Kidney (tissue), 14 donors: Measurements from ENCODE around the gene KRT73. TPM values are rescaled to one million over a fixed set of nuclear protein-coding genes. Genes with fewer than 3 reads are reported as not detected.

ENCODE experiments used
- DNase-seq, 5 donors: peaks; one replicate each; pipeline ENCODE4 v3.0.0-alpha.2; 2013 to 2020
- FAIRE-seq: peaks from 2 replicates; lab custom pipeline; 2012; peaks lifted over from hg19 to GRCh38; lab: Jason Lieb, UNC
- H3K27ac ChIP-seq, 2 donors: one replicate each; pipeline ENCODE4 v1.7.0; 2013; ENCODE audit warnings: low read depth in 2 of 2, low read length in 2 of 2, inconsistent platforms in 1 of 2
- H3K27me3 ChIP-seq: one replicate; pipeline ENCODE4 v1.7.1; 2013; ENCODE audit warnings: low read length, inconsistent platforms; ENCODE audit not compliant: control insufficient read depth, insufficient read depth
- H3K36me3 ChIP-seq, 3 donors: one replicate each; pipeline versions ENCODE4 v1.7.0 to v1.7.1; 2013; ENCODE audit warnings: low read length in 3 of 3, control low read depth in 1 of 3, inconsistent platforms in 1 of 3; ENCODE audit not compliant: insufficient read depth in 3 of 3, control insufficient read depth in 2 of 3
- H3K4me1 ChIP-seq, 3 donors: one replicate each; pipeline versions ENCODE4 v1.7.0 to v1.7.1; 2013; ENCODE audit warnings: low read length in 3 of 3, inconsistent platforms in 1 of 3, low read depth in 1 of 3; ENCODE audit not compliant: control insufficient read depth in 2 of 3, insufficient read depth in 2 of 3
- H3K4me3 ChIP-seq, 3 donors: one replicate each; pipeline versions ENCODE4 v1.7.0 to v1.8.1; 2013; ENCODE audit warnings: low read length in 3 of 3, control low read depth in 1 of 3, inconsistent platforms in 1 of 3
- H3K9ac ChIP-seq, 3 donors: one replicate each; pipeline versions ENCODE4 v1.7.0 to v1.7.1; 2013; ENCODE audit warnings: low read length in 3 of 3, control low read depth in 1 of 3, inconsistent platforms in 1 of 3
- H3K9me3 ChIP-seq, 3 donors: one replicate each; pipeline versions ENCODE4 v1.7.0 to v1.7.1; 2013; ENCODE audit warnings: low read length in 3 of 3, control low read depth in 1 of 3, inconsistent platforms in 1 of 3; ENCODE audit not compliant: control insufficient read depth in 2 of 3, insufficient read depth in 1 of 3
- CTCF ChIP-seq: IDR thresholded peaks from 3 replicates; pipeline ENCODE4 v1.5.1; 2012; ENCODE audit warnings: mild to moderate bottlenecking, moderate library complexity, borderline replicate concordance; ENCODE audit not compliant: insufficient read depth; ENCODE audit errors: extremely low read depth
- intact Hi-C: fragments of 100-400 bp; cut with DNase I; formaldehyde crosslinking; loops from one replicate; pipeline ENCODE4 v1.11.1; 2022
- polyA plus RNA-seq: library from polyadenylated mRNA; stranded (reverse); fragments of 350-450 nt; fragmentation: Illumina TruSeq; extraction: RNeasy Lipid Tissue Mini Kit (QIAGEN cat#74804); gene quantifications from one replicate; pipeline ENCODE4 v1.2.3, GENCODE V29; 2014; ENCODE audit warnings: low read depth, low replicate concordance; ENCODE audit not compliant: insufficient read depth
- total RNA-seq: library from RNA; stranded (reverse); fragmentation: NEBNext Ultra II Directional; extraction: Animal tissue kit (Norgen Biotek cat#: 25700); gene quantifications from one replicate; pipeline ENCODE4 v1.2.1, GENCODE V29; 2021
- donor health status: control.
- donor health status: control.
- donor health status: control.
- donor health status: control.
- donor health status: control.
- donor health status: DM: yes; HTN: yes; CAD: no.
- donor health status: Normal renal cell carcinoma (clear cell type).

Gene KRT73
- total and polyA plus RNA-seq, 2 donors from 2014 or later: not detected

DNA sequence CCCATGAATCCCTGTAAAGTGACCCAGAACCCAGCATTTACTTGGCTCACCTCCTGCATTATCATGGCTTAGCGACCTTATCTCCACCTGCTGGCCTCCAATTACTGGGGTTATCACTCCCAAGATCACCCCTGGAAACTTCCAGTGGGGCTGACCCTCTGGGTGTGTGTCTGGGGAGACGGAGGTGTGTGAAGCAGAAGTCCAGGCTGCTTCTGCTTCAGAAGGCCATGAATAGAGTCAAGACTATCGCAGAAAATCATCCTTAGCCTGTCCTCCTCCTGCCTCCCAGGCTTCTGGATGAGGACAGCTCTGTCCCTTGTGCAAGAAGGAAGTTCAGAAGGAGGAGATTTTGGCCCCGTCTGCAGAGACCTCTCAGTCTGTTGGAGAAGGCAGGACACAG lies 16.7 kb downstream of the KRT73 start:
- FAIRE-seq (no peak), DNase-seq (peak in 1 of 5 donors; percentile 18)
- Histone ChIP-seq H3K4me1 (no peaks in the 10 kb centered on the region), H3K9ac (no peak overlapping the region), H3K36me3 (no peaks in the 10 kb centered on the region), H3K27me3 (peaks cover 24% of the 10 kb centered on the region), H3K9me3 (no peaks in the 10 kb centered on the region), H3K4me3 (no peak overlapping the region), H3K27ac (no peak overlapping the region)
- TF ChIP-seq CTCF: no peak
- intact Hi-C loops: no loop called here

DNA sequence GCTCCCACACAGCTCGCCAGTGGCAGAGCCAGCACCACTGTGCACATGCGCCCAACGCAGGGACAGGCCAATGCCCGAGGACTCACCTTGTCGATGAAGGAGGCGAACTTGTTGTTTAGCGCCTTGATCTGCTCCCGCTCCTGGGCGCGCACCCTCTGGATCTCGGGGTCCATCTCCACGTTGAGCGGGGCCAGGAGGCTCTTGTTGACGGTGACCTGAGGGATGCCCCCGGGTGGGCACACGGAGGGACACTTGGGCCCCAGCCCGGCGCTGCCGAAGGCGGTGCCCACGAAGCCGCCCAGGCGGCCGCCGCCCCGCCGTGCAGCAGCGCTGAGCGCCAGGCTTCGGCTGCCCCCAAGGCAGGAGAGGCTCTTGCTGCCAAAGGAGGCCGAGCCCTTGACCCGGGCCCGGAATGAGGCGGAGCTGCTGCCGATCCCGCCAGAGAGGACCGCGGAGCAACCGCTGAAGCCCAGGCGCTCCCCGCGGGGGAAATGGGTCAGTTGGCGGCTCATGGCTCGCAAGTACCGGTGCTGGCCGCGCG lies 17.3 kb downstream of the KRT73 start, which contains the start of gene KRT72:
Gene KRT72, minus strand, starts transcription at position 523 of the 541 bp plus-strand sequence. Its CDS starts 11 bp downstream, at position 512.
- Histone ChIP-seq H3K4me3 (no peak within 1 kb of the TSS), H3K36me3 (no peaks in the 10 kb centered on the region), H3K27ac (no peak within 1 kb of the TSS), H3K9ac (no peak within 1 kb of the TSS), H3K27me3 (peaks cover 25% of the 10 kb centered on the region), H3K4me1 (no peaks in the 10 kb centered on the region), H3K9me3 (no peaks in the 10 kb centered on the region)
- intact Hi-C loops: no loop called here
- DNase-seq: peak in 2 of 5 donors; percentile 6 to 24
- FAIRE-seq: no peak
- no peak for TF ChIP-seq CTCF

- intact Hi-C loops: no loop called here
- H3K9me3 ChIP-seq: no peaks in the 10 kb centered on the region
- H3K4me1 ChIP-seq: no peaks in the 10 kb centered on the region
- H3K4me3 ChIP-seq: no peak overlapping the region
- no peaks in the 10 kb centered on the region for H3K36me3 ChIP-seq
- peaks cover 27% of the 10 kb centered on the region for H3K27me3 ChIP-seq
- H3K27ac ChIP-seq: no peak overlapping the region
- no peak overlapping the region for H3K9ac ChIP-seq
- DNase-seq (peak in 1 of 5 donors; percentile 1), FAIRE-seq (no peak)
- no peak for TF ChIP-seq CTCF
These were observed 17.9 kb downstream of the KRT73 start for GRCh38 chr12:52600475-52600874.

DNA sequence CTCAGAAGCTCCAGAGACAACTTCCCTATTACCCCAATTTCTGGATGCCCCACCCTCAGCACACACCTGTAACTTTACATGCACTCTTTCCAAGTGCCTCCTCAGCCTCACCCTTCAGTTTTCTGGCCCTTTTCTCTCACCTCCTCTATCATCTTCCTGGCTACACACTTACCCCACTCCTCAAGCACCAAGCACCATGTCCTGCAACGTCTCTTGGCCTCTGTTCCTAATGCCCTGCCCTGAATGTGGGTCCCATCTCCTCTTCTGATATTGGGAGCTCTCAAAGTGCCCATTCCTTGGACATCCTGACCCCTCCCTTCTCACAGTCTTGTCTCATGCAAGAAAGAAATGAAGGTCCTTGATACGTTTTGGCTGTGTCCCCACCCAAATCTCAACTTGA lies 18.3 kb downstream of the KRT73 start:
- TF ChIP-seq CTCF: no peak
- no peak overlapping the region for H3K9ac ChIP-seq
- intact Hi-C loops: no loop called here
- peaks cover 27% of the 10 kb centered on the region for H3K27me3 ChIP-seq
- no peak overlapping the region for H3K4me3 ChIP-seq
- no peak overlapping the region for H3K27ac ChIP-seq
- no peaks in the 10 kb centered on the region for H3K9me3 ChIP-seq
- H3K4me1 ChIP-seq: no peaks in the 10 kb centered on the region
- no peak for FAIRE-seq
- peak in 2 of 5 donors; percentile 1 to 3 for DNase-seq
- no peaks in the 10 kb centered on the region for H3K36me3 ChIP-seq
